ENCODE measurements around the gene KIF13A. TPM values are rescaled to one million over a fixed set of nuclear protein-coding genes. Genes with fewer than 3 reads are reported as not detected.

The KIF13A gene
- total RNA-seq, 2 donors from 2014 or later, result 35.3 to 45.0 TPM

- H3K4me3 Mint-ChIP-seq, result no peak overlapping the region
- H3K27ac Mint-ChIP-seq, result peak overlapping the region; percentile 7
- H3K27ac ChIP-seq (ENCODE audit: low read depth, low read length), result no peak overlapping the region
- no peaks in the 10 kb centered on the region for H3K27me3 ChIP-seq (ENCODE audit: control insufficient read depth, insufficient read depth, low read length, poor library complexity, severe bottlenecking)
- H3K27me3 Mint-ChIP-seq (ENCODE audit: insufficient read depth), result no peaks in the 10 kb centered on the region
- TF ChIP-seq CTCF (conservative IDR thresholded peaks at IDR 0.05), result no peak
- no peak for DNase-seq
- H3K4me1 ChIP-seq (ENCODE audit: control insufficient read depth, insufficient read depth, low read length), result no peaks in the 10 kb centered on the region
- no peaks in the 10 kb centered on the region for H3K36me3 ChIP-seq (ENCODE audit: control insufficient read depth, insufficient read depth, low read length)
- no peaks in the 10 kb centered on the region for H3K9me3 ChIP-seq (ENCODE audit: control insufficient read depth, low read length)
- H3K9ac ChIP-seq (ENCODE audit: extremely low read depth, low read length, poor library complexity, severe bottlenecking), result no peak overlapping the region
- H3K36me3 Mint-ChIP-seq (ENCODE audit: low read depth), result no peaks in the 10 kb centered on the region
- 96 to 100% methylated on average over 2 to 5 of the region's 5 CpGs for WGBS, 2 experiments (ENCODE audit: insufficient coverage in 1 of 2, insufficient read length in 1 of 2)
- no peak overlapping the region for H3K4me3 ChIP-seq (ENCODE audit: low read length)
- H3K4me1 Mint-ChIP-seq, result peaks cover 26% of the 10 kb centered on the region
- no peaks in the 10 kb centered on the region for H3K9me3 Mint-ChIP-seq
Observed at GRCh38 chr6:17932330-17932852, 55.0 kb downstream of the KIF13A start.

- H3K36me3 ChIP-seq (ENCODE audit: control insufficient read depth, insufficient read depth, low read length), result no peaks in the 10 kb centered on the region
- H3K36me3 Mint-ChIP-seq (ENCODE audit: low read depth), result no peaks in the 10 kb centered on the region
- no peak overlapping the region for H3K27ac Mint-ChIP-seq
- H3K4me1 Mint-ChIP-seq, result peaks cover 26% of the 10 kb centered on the region
- no peak for TF ChIP-seq CTCF (conservative IDR thresholded peaks at IDR 0.05)
- H3K9me3 Mint-ChIP-seq, result no peaks in the 10 kb centered on the region
- no peak for DNase-seq
- no peak overlapping the region for H3K4me3 Mint-ChIP-seq
- no peak overlapping the region for H3K27ac ChIP-seq (ENCODE audit: low read depth, low read length)
- no peaks in the 10 kb centered on the region for H3K27me3 ChIP-seq (ENCODE audit: control insufficient read depth, insufficient read depth, low read length, poor library complexity, severe bottlenecking)
- H3K9ac ChIP-seq (ENCODE audit: extremely low read depth, low read length, poor library complexity, severe bottlenecking), result no peak overlapping the region
- H3K9me3 ChIP-seq (ENCODE audit: control insufficient read depth, low read length), result no peaks in the 10 kb centered on the region
- no peaks in the 10 kb centered on the region for H3K27me3 Mint-ChIP-seq (ENCODE audit: insufficient read depth)
- no peaks in the 10 kb centered on the region for H3K4me1 ChIP-seq (ENCODE audit: control insufficient read depth, insufficient read depth, low read length)
- no peak overlapping the region for H3K4me3 ChIP-seq (ENCODE audit: low read length)
Observed at GRCh38 chr6:17931227-17931626, 56.2 kb downstream of the KIF13A start.

DNA sequence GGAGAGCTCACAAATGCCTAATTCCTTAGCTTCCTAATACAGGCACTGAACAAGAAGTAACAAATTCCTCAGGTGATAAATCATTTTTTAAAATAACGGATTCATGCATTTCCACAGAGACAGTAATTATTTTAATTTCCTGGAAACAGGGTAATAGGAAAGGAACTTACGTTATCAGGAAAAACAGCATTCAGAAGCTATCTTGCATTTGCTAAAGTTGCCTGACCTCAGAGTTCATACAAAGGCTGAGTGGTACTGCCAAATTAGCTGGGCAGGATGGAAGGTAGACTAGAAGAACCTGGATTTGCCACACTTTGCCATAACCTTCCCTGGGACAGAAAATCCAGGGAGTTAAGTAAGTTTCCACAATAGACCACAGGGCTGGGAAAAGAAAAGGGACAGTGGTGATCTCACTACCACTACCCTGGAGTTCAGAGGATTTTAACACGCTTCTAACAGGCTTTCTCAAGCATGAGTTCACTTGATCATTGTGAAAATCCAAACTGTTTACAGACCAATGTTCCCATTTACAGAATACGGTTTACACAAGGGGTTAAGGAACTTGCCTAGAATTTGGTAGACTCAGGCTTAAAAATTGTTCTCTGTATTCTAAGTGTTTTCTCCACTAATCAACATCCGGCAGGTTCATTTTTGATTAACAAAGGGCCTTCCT, 57.0 kb downstream of the KIF13A start:
- H3K4me1 Mint-ChIP-seq, result peaks cover 29% of the 10 kb centered on the region
- Histone ChIP-seq H3K36me3 (ENCODE audit: control insufficient read depth, insufficient read depth, low read length) (no peaks in the 10 kb centered on the region), H3K4me1 (ENCODE audit: control insufficient read depth, insufficient read depth, low read length) (no peaks in the 10 kb centered on the region), H3K4me3 (ENCODE audit: low read length) (no peak overlapping the region), H3K9ac (ENCODE audit: extremely low read depth, low read length, poor library complexity, severe bottlenecking) (no peak overlapping the region), H3K27me3 (ENCODE audit: control insufficient read depth, insufficient read depth, low read length, poor library complexity, severe bottlenecking) (no peaks in the 10 kb centered on the region), H3K9me3 (ENCODE audit: control insufficient read depth, low read length) (no peaks in the 10 kb centered on the region), H3K27ac (ENCODE audit: low read depth, low read length) (no peak overlapping the region)
- no peaks in the 10 kb centered on the region for H3K9me3 Mint-ChIP-seq
- no peak for DNase-seq
- no peaks in the 10 kb centered on the region for H3K27me3 Mint-ChIP-seq (ENCODE audit: insufficient read depth)
- H3K4me3 Mint-ChIP-seq, result no peak overlapping the region
- no peak for TF ChIP-seq CTCF (conservative IDR thresholded peaks at IDR 0.05)
- WGBS, 2 experiments (ENCODE audit: insufficient coverage in 1 of 2, insufficient read length in 1 of 2), result 93 to 94% methylated on average over 5 of the region's 5 CpGs
- H3K27ac Mint-ChIP-seq, result peak overlapping the region; percentile 35
- H3K36me3 Mint-ChIP-seq (ENCODE audit: low read depth), result no peaks in the 10 kb centered on the region

Data from endodermal cell (in vitro differentiated cells).